A549 (cell line): ENCODE results near the gene BMERB1.

Experiments
- CHD4 ChIP-seq: fragments of 200-600 bp; sonication (generic); IDR thresholded peaks from 2 replicates; pipeline ENCODE4 v1.6.1; 2016; ENCODE audit warnings: antibody characterized with exemption, mild to moderate bottlenecking, borderline replicate concordance
- CTCF ChIP-seq: fragments of >200 bp; sonication (Bioruptor Twin); formaldehyde crosslinking; IDR thresholded peaks from 3 replicates; pipeline ENCODE4 v1.5.1; 2016
- ELK1 ChIP-seq: fragments of 150-350 bp; IDR thresholded peaks from 2 replicates; pipeline ENCODE4 v1.6.1; 2014; ENCODE audit warnings: low read depth, mild to moderate bottlenecking, low read length
- EP300 ChIP-seq, 2 experiments: fragments of >200 bp; sonication (Bioruptor Twin); formaldehyde crosslinking; IDR thresholded peaks; 2 replicates in 1 of 2; 3 replicates in 1 of 2; pipeline ENCODE4 v1.6.1; 2016 to 2017
- ESRRA ChIP-seq: fragments of 150-350 bp; IDR thresholded peaks from 2 replicates; pipeline ENCODE4 v1.6.1; 2014; ENCODE audit warnings: mild to moderate bottlenecking, low read length, borderline replicate concordance
- MAX ChIP-seq: IDR thresholded peaks from 2 replicates; pipeline ENCODE4 v1.6.1; 2012
- MAZ ChIP-seq: fragments of 150-350 bp; IDR thresholded peaks from 2 replicates; pipeline ENCODE4 v1.6.1; 2014; ENCODE audit warnings: antibody characterized with exemption, low read depth, low read length, borderline replicate concordance
- NFE2L2 ChIP-seq: fragments of 150-350 bp; conservative IDR thresholded peaks from 2 replicates; pipeline ENCODE4 v1.6.1; 2014; ENCODE audit warnings: low read length
- POLR2A ChIP-seq: IDR thresholded peaks from 2 replicates; pipeline ENCODE4 v1.6.1; 2012; ENCODE audit warnings: mild to moderate bottlenecking, low read length
- POLR2AphosphoS2 ChIP-seq: conservative IDR thresholded peaks from 2 replicates; pipeline ENCODE4 v1.6.1; 2012; ENCODE audit warnings: low read length, improper control_type of control experiment, inconsistent platforms
- RAD21 ChIP-seq, 2 experiments: fragments of >200 bp in 1 of 2; sonication (Bioruptor Twin) in 1 of 2; formaldehyde crosslinking in 1 of 2; IDR thresholded peaks in 1 of 2; conservative IDR thresholded peaks in 1 of 2; 2 replicates in 1 of 2; 3 replicates in 1 of 2; pipeline ENCODE4 v1.6.1; 2012 to 2018; ENCODE audit warnings: inconsistent platforms in 1 of 2
- RNF2 ChIP-seq: fragments of 200-600 bp; sonication (generic); IDR thresholded peaks from 2 replicates; pipeline ENCODE4 v1.6.1; 2016; ENCODE audit warnings: low read depth, mild to moderate bottlenecking, antibody characterized with exemption, moderate library complexity, borderline replicate concordance
- TF ChIP-seq, protein P1 (sequence below): fragments of 200-600 bp; sonication (generic); IDR thresholded peaks from 2 replicates; pipeline ENCODE4 v1.6.1; 2016; ENCODE audit warnings: antibody characterized with exemption, mild to moderate bottlenecking, moderate library complexity
- TF ChIP-seq, protein P2 (sequence below): fragments of 250-450 bp; sonication (Bioruptor Pico); IDR thresholded peaks from 2 replicates; pipeline ENCODE4 v1.5.0; 2021; ENCODE audit warnings: mild to moderate bottlenecking, moderate library complexity, borderline replicate concordance

DNA sequence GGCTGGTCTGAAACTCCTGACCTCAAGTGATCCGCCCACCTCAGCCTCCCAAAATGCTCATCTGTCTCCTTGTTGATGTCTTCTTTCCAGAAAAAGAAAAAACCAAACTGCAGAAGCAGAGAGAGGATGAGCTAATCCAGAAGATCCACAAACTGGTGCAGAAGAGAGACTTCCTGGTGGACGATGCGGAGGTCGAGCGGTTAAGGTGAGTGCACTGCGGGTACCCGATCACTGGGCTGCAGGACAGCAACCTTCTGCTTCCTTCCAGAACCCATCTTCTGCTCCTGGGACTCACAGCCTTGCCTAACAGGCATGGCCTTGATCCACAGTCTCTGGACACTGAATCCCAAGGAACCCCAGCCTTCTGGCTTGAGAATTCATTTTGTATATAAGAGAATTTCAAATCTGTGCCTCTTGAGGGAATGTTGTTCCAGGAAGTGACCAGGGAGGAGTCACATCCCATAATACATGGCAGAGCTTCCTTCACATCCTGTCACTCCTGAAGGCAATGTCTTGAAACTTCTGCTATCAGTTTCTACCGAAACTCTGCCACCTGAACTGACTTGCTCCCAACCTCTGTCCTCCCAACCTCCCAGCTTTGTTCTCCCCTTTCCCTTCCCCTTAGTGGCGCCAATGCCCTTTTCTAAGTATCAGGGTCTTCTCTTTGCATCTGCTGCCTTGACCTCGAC lies 146.9 kb downstream of the BMERB1 start:
- TF ChIP-seq, protein P1, sequence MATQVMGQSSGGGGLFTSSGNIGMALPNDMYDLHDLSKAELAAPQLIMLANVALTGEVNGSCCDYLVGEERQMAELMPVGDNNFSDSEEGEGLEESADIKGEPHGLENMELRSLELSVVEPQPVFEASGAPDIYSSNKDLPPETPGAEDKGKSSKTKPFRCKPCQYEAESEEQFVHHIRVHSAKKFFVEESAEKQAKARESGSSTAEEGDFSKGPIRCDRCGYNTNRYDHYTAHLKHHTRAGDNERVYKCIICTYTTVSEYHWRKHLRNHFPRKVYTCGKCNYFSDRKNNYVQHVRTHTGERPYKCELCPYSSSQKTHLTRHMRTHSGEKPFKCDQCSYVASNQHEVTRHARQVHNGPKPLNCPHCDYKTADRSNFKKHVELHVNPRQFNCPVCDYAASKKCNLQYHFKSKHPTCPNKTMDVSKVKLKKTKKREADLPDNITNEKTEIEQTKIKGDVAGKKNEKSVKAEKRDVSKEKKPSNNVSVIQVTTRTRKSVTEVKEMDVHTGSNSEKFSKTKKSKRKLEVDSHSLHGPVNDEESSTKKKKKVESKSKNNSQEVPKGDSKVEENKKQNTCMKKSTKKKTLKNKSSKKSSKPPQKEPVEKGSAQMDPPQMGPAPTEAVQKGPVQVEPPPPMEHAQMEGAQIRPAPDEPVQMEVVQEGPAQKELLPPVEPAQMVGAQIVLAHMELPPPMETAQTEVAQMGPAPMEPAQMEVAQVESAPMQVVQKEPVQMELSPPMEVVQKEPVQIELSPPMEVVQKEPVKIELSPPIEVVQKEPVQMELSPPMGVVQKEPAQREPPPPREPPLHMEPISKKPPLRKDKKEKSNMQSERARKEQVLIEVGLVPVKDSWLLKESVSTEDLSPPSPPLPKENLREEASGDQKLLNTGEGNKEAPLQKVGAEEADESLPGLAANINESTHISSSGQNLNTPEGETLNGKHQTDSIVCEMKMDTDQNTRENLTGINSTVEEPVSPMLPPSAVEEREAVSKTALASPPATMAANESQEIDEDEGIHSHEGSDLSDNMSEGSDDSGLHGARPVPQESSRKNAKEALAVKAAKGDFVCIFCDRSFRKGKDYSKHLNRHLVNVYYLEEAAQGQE, result no peak
- TF ChIP-seq POLR2A, result no peak
- no peak for TF ChIP-seq MAX
- no peak for TF ChIP-seq POLR2AphosphoS2
- no peak for TF ChIP-seq RNF2
- TF ChIP-seq MAZ, result no peak
- TF ChIP-seq EP300 (IDR thresholded peaks at IDR 0.05), result no peak
- TF ChIP-seq RAD21 (conservative IDR thresholded peaks at IDR 0.05 in 1 of 2, IDR thresholded peaks at IDR 0.05 in 1 of 2), result no peak
- no peak for TF ChIP-seq CTCF
- TF ChIP-seq, protein P2, sequence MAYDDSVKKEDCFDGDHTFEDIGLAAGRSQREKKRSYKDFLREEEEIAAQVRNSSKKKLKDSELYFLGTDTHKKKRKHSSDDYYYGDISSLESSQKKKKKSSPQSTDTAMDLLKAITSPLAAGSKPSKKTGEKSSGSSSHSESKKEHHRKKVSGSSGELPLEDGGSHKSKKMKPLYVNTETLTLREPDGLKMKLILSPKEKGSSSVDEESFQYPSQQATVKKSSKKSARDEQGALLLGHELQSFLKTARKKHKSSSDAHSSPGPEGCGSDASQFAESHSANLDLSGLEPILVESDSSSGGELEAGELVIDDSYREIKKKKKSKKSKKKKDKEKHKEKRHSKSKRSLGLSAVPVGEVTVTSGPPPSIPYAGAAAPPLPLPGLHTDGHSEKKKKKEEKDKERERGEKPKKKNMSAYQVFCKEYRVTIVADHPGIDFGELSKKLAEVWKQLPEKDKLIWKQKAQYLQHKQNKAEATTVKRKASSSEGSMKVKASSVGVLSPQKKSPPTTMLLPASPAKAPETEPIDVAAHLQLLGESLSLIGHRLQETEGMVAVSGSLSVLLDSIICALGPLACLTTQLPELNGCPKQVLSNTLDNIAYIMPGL (CRISPR knock-in tag), result no peak
- TF ChIP-seq CHD4, result no peak
- no peak for TF ChIP-seq NFE2L2
- no peak for TF ChIP-seq ELK1
- TF ChIP-seq ESRRA, result no peak
